ENCODE measurements around the gene PARN. TPM values are rescaled to one million over a fixed set of nuclear protein-coding genes. Genes with fewer than 3 reads are reported as not detected.

The PARN gene
- total and polyA plus RNA-seq, 2 of the 4 experiments (the other 2 are of a cell fraction) = 24.6 to 25.1 TPM

DNA sequence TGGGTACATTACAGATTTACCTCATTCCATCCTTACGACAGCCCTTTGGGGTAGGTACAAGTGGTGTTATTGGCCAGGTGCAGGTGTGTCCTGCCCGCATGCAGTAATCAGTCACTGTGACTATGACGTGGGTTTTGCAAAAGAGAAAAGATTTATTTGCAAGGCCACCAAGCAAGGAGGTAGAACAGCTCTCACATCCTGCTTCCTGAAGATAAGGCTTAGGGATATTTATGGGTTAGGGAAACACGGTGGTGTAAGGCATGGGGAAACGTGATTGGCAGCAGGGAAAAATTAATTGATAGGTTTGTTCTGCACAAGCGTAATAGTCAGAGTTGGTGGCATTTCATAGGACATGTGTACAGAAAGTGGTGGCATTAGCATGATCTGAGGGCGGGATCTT is 214.8 kb downstream of the PARN start:
- intact Hi-C loops (cut with micrococcal nuclease) (no loop called here), dilution Hi-C loops (cut with HindIII; ENCODE audit: low sequenced_read_pairs, unreplicated experiment) (no loop called here), in situ Hi-C loops (cut with MboI; ENCODE audit: low sequenced_read_pairs) (no loop called here)
- Histone ChIP-seq H2AK9ac (replicated peaks; ENCODE audit: low read depth, low read length, poor library complexity) (no peak overlapping the region), H4K8ac (ENCODE audit: low read depth in 2 of 2, low read length in 2 of 2) (no peak overlapping the region), H2BK20ac (ENCODE audit: low read depth, low read length) (no peak overlapping the region), H4K20me1 (ENCODE audit: insufficient read depth, low read length) (no peaks in the 10 kb centered on the region), H3K56ac (ENCODE audit: extremely low read depth, insufficient read depth, low read length) (no peak overlapping the region), H3K27me3 (ENCODE audit: control insufficient read depth, insufficient read depth, low read length) (no peaks in the 10 kb centered on the region), H2AFZ (replicated peaks; ENCODE audit: low read length, poor library complexity) (no peak overlapping the region), H3K9me1 (ENCODE audit: insufficient read depth, low read length) (no peaks in the 10 kb centered on the region), H2BK5ac (ENCODE audit: low read depth, low read length, poor library complexity, severe bottlenecking) (no peak overlapping the region), H3K27ac (ENCODE audit: insufficient read depth, low read length) (no peak overlapping the region), H2BK15ac (ENCODE audit: low read depth, low read length) (no peak overlapping the region), H3K18ac (ENCODE audit: low read depth, low read length) (no peak overlapping the region), H2AK5ac (ENCODE audit: low read depth, low read length) (no peak overlapping the region), H2BK120ac (ENCODE audit: low read depth, low read length) (no peak overlapping the region), H3K79me1 (ENCODE audit: low read depth in 1 of 2, low read length in 2 of 2) (no peaks in the 10 kb centered on the region), H3K4me2 (ENCODE audit: low read depth, low read length) (no peak overlapping the region), H4K91ac (ENCODE audit: insufficient read depth, low read depth, low read length) (no peak overlapping the region), H3K9me3 (ENCODE audit: control insufficient read depth, insufficient read depth, low read length) (peaks cover 4% of the 10 kb centered on the region), H3K4me3 (ENCODE audit: insufficient read depth, low read depth, low read length) (no peak overlapping the region), H4K5ac (ENCODE audit: low read depth, low read length) (no peak overlapping the region), H3K9ac (ENCODE audit: low read depth, low read length) (no peak overlapping the region), H3K23ac (ENCODE audit: low read depth, low read length) (no peak overlapping the region), H3K4ac (ENCODE audit: low read depth, low read length) (no peak overlapping the region), H3K36me3 (ENCODE audit: control insufficient read depth, insufficient read depth, low read length) (no peaks in the 10 kb centered on the region), H3K4me1 (ENCODE audit: control insufficient read depth, insufficient read depth, low read length) (no peaks in the 10 kb centered on the region), H3K14ac (replicated peaks; ENCODE audit: low read depth, low read length) (no peak overlapping the region)
- BruUV-seq (replicated peaks) = no TSS peak
- ATAC-seq (ENCODE audit: low read depth) (no peak), DNase-seq (no peak)
- ChIA-PET POLR2A (ENCODE audit: unreplicated experiment) (no interaction called here), CTCF (no interaction called here)
- TF ChIP-seq NFE2L2 (IDR thresholded peaks at IDR 0.05; ENCODE audit: low read depth, low read length) = no peak
- TF ChIP-seq CEBPB (IDR thresholded peaks at IDR 0.05; ENCODE audit: low read depth, low read length) = no peak
- TF ChIP-seq, protein P1, sequence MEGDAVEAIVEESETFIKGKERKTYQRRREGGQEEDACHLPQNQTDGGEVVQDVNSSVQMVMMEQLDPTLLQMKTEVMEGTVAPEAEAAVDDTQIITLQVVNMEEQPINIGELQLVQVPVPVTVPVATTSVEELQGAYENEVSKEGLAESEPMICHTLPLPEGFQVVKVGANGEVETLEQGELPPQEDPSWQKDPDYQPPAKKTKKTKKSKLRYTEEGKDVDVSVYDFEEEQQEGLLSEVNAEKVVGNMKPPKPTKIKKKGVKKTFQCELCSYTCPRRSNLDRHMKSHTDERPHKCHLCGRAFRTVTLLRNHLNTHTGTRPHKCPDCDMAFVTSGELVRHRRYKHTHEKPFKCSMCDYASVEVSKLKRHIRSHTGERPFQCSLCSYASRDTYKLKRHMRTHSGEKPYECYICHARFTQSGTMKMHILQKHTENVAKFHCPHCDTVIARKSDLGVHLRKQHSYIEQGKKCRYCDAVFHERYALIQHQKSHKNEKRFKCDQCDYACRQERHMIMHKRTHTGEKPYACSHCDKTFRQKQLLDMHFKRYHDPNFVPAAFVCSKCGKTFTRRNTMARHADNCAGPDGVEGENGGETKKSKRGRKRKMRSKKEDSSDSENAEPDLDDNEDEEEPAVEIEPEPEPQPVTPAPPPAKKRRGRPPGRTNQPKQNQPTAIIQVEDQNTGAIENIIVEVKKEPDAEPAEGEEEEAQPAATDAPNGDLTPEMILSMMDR (conservative IDR thresholded peaks at IDR 0.05; ENCODE audit: low read depth, low read length) = no peak
- TF ChIP-seq BHLHE40 (IDR thresholded peaks at IDR 0.05; ENCODE audit: low read depth, low read length) = no peak
- TF ChIP-seq RCOR1 (IDR thresholded peaks at IDR 0.05; ENCODE audit: insufficient replicate concordance, low read length) = no peak
- TF ChIP-seq MAZ (IDR thresholded peaks at IDR 0.05; ENCODE audit: borderline replicate concordance, low read depth, low read length) = no peak
- no peak for TF ChIP-seq USF2 (IDR thresholded peaks at IDR 0.05; ENCODE audit: low read depth, low read length)
- TF ChIP-seq RAD21 (IDR thresholded peaks at IDR 0.05; ENCODE audit: low read length) = no peak
- TF ChIP-seq MAFK (IDR thresholded peaks at IDR 0.05; ENCODE audit: low read depth, low read length) = no peak
- TF ChIP-seq POLR2A (IDR thresholded peaks at IDR 0.05; ENCODE audit: low read depth, low read length) = no peak
- TF ChIP-seq SMC3 (IDR thresholded peaks at IDR 0.05; ENCODE audit: low read depth, low read length) = no peak
- TF ChIP-seq FOS (IDR thresholded peaks at IDR 0.05; ENCODE audit: low read depth, low read length) = no peak
- no peak for TF ChIP-seq CHD1 (IDR thresholded peaks at IDR 0.05; ENCODE audit: low read depth, low read length)
- TF ChIP-seq MXI1 (IDR thresholded peaks at IDR 0.05; ENCODE audit: borderline replicate concordance, low read depth, low read length) = no peak
- TF ChIP-seq RFX5 (IDR thresholded peaks at IDR 0.05; ENCODE audit: low read depth, low read length) = no peak
- TF ChIP-seq ELK1 (IDR thresholded peaks at IDR 0.05; ENCODE audit: borderline replicate concordance, low read depth, low read length) = no peak
- WGBS, 2 experiments (ENCODE audit: extremely low coverage in 2 of 2, insufficient read length in 1 of 2) = 73% methylated on average over 2 of the region's 7 CpGs; no CpG with 5 or more reads in 1 of the 2 experiments
